Colonic mucosa (tissue), 4 donors: ENCODE measurements around the gene XXYLT1. TPM values are rescaled to one million over a fixed set of nuclear protein-coding genes. Genes with fewer than 3 reads are reported as not detected.

Source experiments
- DNase-seq: peaks from one replicate; pipeline ENCODE4 v3.0.0-alpha.2; 2020
- H3K27ac ChIP-seq: fragments of 200-600 bp; one replicate; pipeline ENCODE4 v1.8.0; 2021
- H3K27me3 ChIP-seq: fragments of 200-600 bp; one replicate; pipeline ENCODE4 v1.8.0; 2021
- H3K36me3 ChIP-seq: fragments of 200-600 bp; one replicate; pipeline ENCODE4 v1.8.0; 2021
- H3K4me1 ChIP-seq: fragments of 200-600 bp; one replicate; pipeline ENCODE4 v1.8.0; 2021; ENCODE audit warnings: mild to moderate bottlenecking
- H3K4me3 ChIP-seq: fragments of 200-600 bp; one replicate; pipeline ENCODE4 v1.8.0; 2021
- H3K9ac ChIP-seq, 2 donors: one replicate each; pipeline ENCODE4 v1.7.0; 2013; ENCODE audit warnings: control low read depth in 2 of 2, low read depth in 2 of 2, low read length in 2 of 2
- H3K9me3 ChIP-seq: fragments of 200-600 bp; one replicate; pipeline ENCODE4 v1.8.0; 2021
- CTCF ChIP-seq: fragments of 200-600 bp; IDR thresholded peaks from one replicate; pipeline ENCODE4 v1.8.0; 2022; ENCODE audit warnings: antibody characterized with exemption, mild to moderate bottlenecking
- intact Hi-C: fragments of 100-400 bp; cut with DNase I; formaldehyde crosslinking; loops from one replicate; pipeline ENCODE4 v1.14.1; 2022
- total RNA-seq, 2 donors: library from RNA; stranded (reverse); fragmentation: NEBNext Ultra II Directional in 1 of 2; extraction: Animal tissue kit (Norgen Biotek cat#: 25700) in 1 of 2; gene quantifications; one replicate each; pipeline ENCODE4 v1.2.1, GENCODE V29; 2021
- donor health status: healthy.
- donor health status: DM: no; HTN: no; CAD: no.
- donor health status: DM: no; HTN: no; CAD: no.

XXYLT1 gene
- total RNA-seq, 2 donors from 2014 or later, result 8.3 to 10.9 TPM

- DNase-seq, result no peak
- H3K9me3 ChIP-seq, result no peaks in the 10 kb centered on the region
- H3K9ac ChIP-seq, result no peak overlapping the region
- intact Hi-C loops, result no loop called here
- H3K36me3 ChIP-seq, result no peaks in the 10 kb centered on the region
- no peak for TF ChIP-seq CTCF
- no peaks in the 10 kb centered on the region for H3K27me3 ChIP-seq
- no peak overlapping the region for H3K4me3 ChIP-seq
- H3K4me1 ChIP-seq, result no peaks in the 10 kb centered on the region
- H3K27ac ChIP-seq, result no peak overlapping the region
Observed at GRCh38 chr3:195098741-195099525, 172.0 kb downstream of the XXYLT1 start.

- H3K27ac ChIP-seq, result no peak overlapping the region
- no peak for TF ChIP-seq CTCF
- no peak overlapping the region for H3K4me3 ChIP-seq
- no peaks in the 10 kb centered on the region for H3K36me3 ChIP-seq
- no peaks in the 10 kb centered on the region for H3K4me1 ChIP-seq
- H3K9ac ChIP-seq, result no peak overlapping the region
- intact Hi-C loops, result no loop called here
- H3K27me3 ChIP-seq, result no peaks in the 10 kb centered on the region
- no peak for DNase-seq
- H3K9me3 ChIP-seq, result no peaks in the 10 kb centered on the region
Observed at GRCh38 chr3:195097331-195098255, 173.4 kb downstream of the XXYLT1 start.

GRCh38 chr3:195096484-195097330 lies 174.3 kb downstream of the XXYLT1 start:
- H3K9me3 ChIP-seq, result no peaks in the 10 kb centered on the region
- no peaks in the 10 kb centered on the region for H3K36me3 ChIP-seq
- no peaks in the 10 kb centered on the region for H3K4me1 ChIP-seq
- TF ChIP-seq CTCF, result no peak
- no peak overlapping the region for H3K4me3 ChIP-seq
- intact Hi-C loops, result no loop called here
- no peak for DNase-seq
- H3K9ac ChIP-seq, result no peak overlapping the region
- H3K27ac ChIP-seq, result no peak overlapping the region
- no peaks in the 10 kb centered on the region for H3K27me3 ChIP-seq

- H3K9me3 ChIP-seq, result no peaks in the 10 kb centered on the region
- no peaks in the 10 kb centered on the region for H3K4me1 ChIP-seq
- TF ChIP-seq CTCF, result no peak
- DNase-seq, result no peak
- H3K36me3 ChIP-seq, result no peaks in the 10 kb centered on the region
- H3K9ac ChIP-seq, result no peak overlapping the region
- no peak overlapping the region for H3K27ac ChIP-seq
- H3K4me3 ChIP-seq, result no peak overlapping the region
- H3K27me3 ChIP-seq, result no peaks in the 10 kb centered on the region
- intact Hi-C loops, result no loop called here
Observed at GRCh38 chr3:195096053-195096452, 174.9 kb downstream of the XXYLT1 start.

- no peak overlapping the region for H3K4me3 ChIP-seq
- no peaks in the 10 kb centered on the region for H3K27me3 ChIP-seq
- H3K27ac ChIP-seq, result no peak overlapping the region
- H3K36me3 ChIP-seq, result no peaks in the 10 kb centered on the region
- TF ChIP-seq CTCF, result no peak
- intact Hi-C loops, result no loop called here
- no peaks in the 10 kb centered on the region for H3K4me1 ChIP-seq
- no peaks in the 10 kb centered on the region for H3K9me3 ChIP-seq
- no peak for DNase-seq
- H3K9ac ChIP-seq, result no peak overlapping the region
Observed at GRCh38 chr3:195095704-195096036, 175.3 kb downstream of the XXYLT1 start.
